Transverse colon (tissue), 4 donors: ENCODE measurements around the gene DLGAP3. TPM values are rescaled to one million over a fixed set of nuclear protein-coding genes. Genes with fewer than 3 reads are reported as not detected.

Experiments used
- DNase-seq: peaks from one replicate; pipeline ENCODE4 v3.0.0-alpha.2; 2019
- H3K27ac ChIP-seq, 4 donors: fragments of 200-600 bp; sonication (generic); 2 replicates each; pipeline ENCODE4 v1.5.1; 2016 to 2018; ENCODE audit warnings: inconsistent platforms in 4 of 4
- H3K27me3 ChIP-seq: fragments of 200-600 bp; sonication (generic); 2 replicates; pipeline ENCODE4 v1.5.1; 2017; ENCODE audit warnings: inconsistent platforms
- H3K36me3 ChIP-seq, 4 donors: fragments of 200-600 bp; sonication (generic); 2 replicates each; pipeline ENCODE4 v1.5.1; 2017 to 2019; ENCODE audit warnings: inconsistent platforms in 4 of 4
- H3K4me1 ChIP-seq, 4 donors: fragments of 200-600 bp; sonication (generic); 2 replicates each; pipeline ENCODE4 v1.5.1; 2017 to 2020; ENCODE audit warnings: inconsistent platforms in 4 of 4
- H3K4me3 ChIP-seq, 4 donors: fragments of 200-600 bp; sonication (generic); 1 replicate in 1 of 4; 2 replicates in 3 of 4; pipeline versions ENCODE4 v1.5.1 to v1.6.1; 2017 to 2019; ENCODE audit warnings: inconsistent platforms in 4 of 4
- H3K9me3 ChIP-seq, 2 donors: fragments of 200-600 bp; sonication (generic); 2 replicates each; pipeline ENCODE4 v1.5.1; 2017 to 2019; ENCODE audit warnings: inconsistent platforms in 2 of 2
- CTCF ChIP-seq, 5 experiments: fragments of 200-600 bp in 3 of 5; fragments of 450-650 bp in 2 of 5; sonication (generic) in 3 of 5; IDR thresholded peaks; 1 replicate in 2 of 5; 2 replicates in 3 of 5; pipeline ENCODE4 v1.5.1; 2016 to 2017; ENCODE audit warnings: antibody characterized with exemption in 5 of 5, inconsistent platforms in 3 of 5, mild to moderate bottlenecking in 2 of 5, moderate library complexity in 1 of 5
- EP300 ChIP-seq: sonication (generic); formaldehyde crosslinking; IDR thresholded peaks from one replicate; pipeline ENCODE4 v1.6.1; 2017; ENCODE audit warnings: antibody characterized with exemption, low read depth
- POLR2A ChIP-seq: fragments of 450-650 bp; IDR thresholded peaks from one replicate; pipeline ENCODE4 v1.6.1; 2016; ENCODE audit warnings: antibody characterized with exemption, mild to moderate bottlenecking, moderate library complexity
- POLR2AphosphoS5 ChIP-seq, 3 donors: sonication (generic); formaldehyde crosslinking; IDR thresholded peaks; one replicate each; pipeline ENCODE4 v1.6.1; 2016; ENCODE audit warnings: antibody characterized with exemption in 3 of 3
- WGBS, 2 donors: methylation state at CpG; one replicate each; pipeline ENCODE4 v1.1.5; 2018; ENCODE audit warnings: low coverage in 1 of 2; 5-methylcytosine and 5-hydroxymethylcytosine counted together
- in situ Hi-C, 4 donors: fragments of 200-750 bp; cut with MboI; loops; one replicate each; pipeline versions ENCODE4 v1.15.0 to v1.15.1; 2017; ENCODE audit warnings: low sequenced_read_pairs in 3 of 4, low pct_ligation_motif_present in 1 of 4, low pct_unique_long_range_greater_than_20kb in 1 of 4
- intact Hi-C: fragments of 100-400 bp; cut with DNase I; formaldehyde crosslinking; loops from one replicate; pipeline ENCODE4 v1.15.1; 2023; ENCODE audit warnings: low total_unique reads
- total RNA-seq, 4 donors: library from RNA; depleted of rRNA; stranded (reverse); fragments of >200 nt; gene quantifications; one replicate each; pipeline ENCODE4 v1.1.0, GENCODE V29; 2016

DLGAP3 gene
- total RNA-seq, 4 donors from 2014 or later: 0.14 to 1.4 (median 0.64) TPM

GRCh38 chr1:34869760-34870159 lies 59.7 kb downstream of the DLGAP3 start:
- H3K36me3 ChIP-seq: no peaks in the 10 kb centered on the region
- WGBS, 2 donors: 86% methylated on average over 4 of the region's 4 CpGs; no CpG with 5 or more reads in 1 of the 2 donors
- in situ Hi-C loops (no loop called here), intact Hi-C loops (no loop called here)
- peaks cover 4 to 18% (median 12%) of the 10 kb centered on the region in 4 donors for H3K4me1 ChIP-seq
- H3K27me3 ChIP-seq: peaks cover 31% of the 10 kb centered on the region
- H3K9me3 ChIP-seq: no peaks in the 10 kb centered on the region
- H3K27ac ChIP-seq: no peak overlapping the region
- DNase-seq: no peak
- no peak overlapping the region for H3K4me3 ChIP-seq
- TF ChIP-seq POLR2A (no peak), POLR2AphosphoS5 (IDR thresholded peaks at IDR 0.05) (no peak), EP300 (no peak), CTCF (IDR thresholded peaks at IDR 0.05) (no peak)

GRCh38 chr1:34868230-34869049 lies 61.0 kb downstream of the DLGAP3 start:
- WGBS, 2 donors: 92 to 93% methylated on average over 3 to 44 of the region's 44 CpGs
- Histone ChIP-seq H3K36me3 (no peaks in the 10 kb centered on the region), H3K4me3 (no peak overlapping the region), H3K27me3 (peaks cover 20% of the 10 kb centered on the region), H3K27ac (no peak overlapping the region), H3K4me1 (peaks cover 4 to 27% (median 12%) of the 10 kb centered on the region in 4 donors), H3K9me3 (no peaks in the 10 kb centered on the region)
- in situ Hi-C loops: no loop called here
- TF ChIP-seq CTCF (IDR thresholded peaks at IDR 0.05): no peak
- TF ChIP-seq EP300: no peak
- intact Hi-C loops: no loop called here
- DNase-seq: no peak

GRCh38 chr1:34867415-34867814 lies 62.0 kb downstream of the DLGAP3 start:
- Histone ChIP-seq H3K27ac (no peak overlapping the region), H3K4me3 (no peak overlapping the region), H3K27me3 (peaks cover 11% of the 10 kb centered on the region), H3K4me1 (peaks cover 4 to 32% (median 12%) of the 10 kb centered on the region in 4 donors), H3K9me3 (no peaks in the 10 kb centered on the region), H3K36me3 (no peaks in the 10 kb centered on the region)
- no peak for DNase-seq
- in situ Hi-C loops (no loop called here), intact Hi-C loops (no loop called here)
- WGBS, 2 donors: 68 to 89% methylated on average over 3 to 6 of the region's 6 CpGs
- no peak for TF ChIP-seq EP300
- TF ChIP-seq POLR2A: no peak
- no peak for TF ChIP-seq CTCF (IDR thresholded peaks at IDR 0.05)

GRCh38 chr1:34866762-34867109 lies 62.7 kb downstream of the DLGAP3 start:
- H3K4me3 ChIP-seq: peak overlapping the region in 3 of 4 donors; percentile 68 to 74 (median 73)
- H3K27ac ChIP-seq: peak overlapping the region; percentile 85 to 91 (median 88)
- TF ChIP-seq CTCF (IDR thresholded peaks at IDR 0.05) (no peak), POLR2AphosphoS5 (IDR thresholded peaks at IDR 0.05) (no peak), POLR2A (no peak), EP300 (no peak)
- DNase-seq: no peak
- peaks cover 4% of the 10 kb centered on the region for H3K27me3 ChIP-seq
- in situ Hi-C loops: no loop called here
- no peaks in the 10 kb centered on the region for H3K9me3 ChIP-seq
- intact Hi-C loops: no loop called here
- no peaks in the 10 kb centered on the region for H3K36me3 ChIP-seq
- H3K4me1 ChIP-seq: peaks cover 4 to 32% (median 12%) of the 10 kb centered on the region in 4 donors
- WGBS, 2 donors: 23% methylated on average over 6 of the region's 9 CpGs; no CpG with 5 or more reads in 1 of the 2 donors
